ENCODE data around the gene SCAF11. TPM values are rescaled to one million over a fixed set of nuclear protein-coding genes. Genes with fewer than 3 reads are reported as not detected.

The SCAF11 gene
- polyA plus RNA-seq, 1 donor from 2014 or later = 20.4 TPM

- Histone ChIP-seq H4K20me1 (ENCODE audit: insufficient read depth) (no peaks in the 10 kb centered on the region), H3F3A (ENCODE audit: insufficient read depth, low read length, poor library complexity, severe bottlenecking) (no peaks in the 10 kb centered on the region), H3K9me2 (ENCODE audit: insufficient read depth, low read length) (no peaks in the 10 kb centered on the region), H3K79me2 (replicated peaks; ENCODE audit: insufficient read depth, low read length) (no peaks in the 10 kb centered on the region), H2AFZ (ENCODE audit: low read depth, low read length) (no peak overlapping the region), H3K9ac (ENCODE audit: low read length) (no peak overlapping the region), H3K4me2 (ENCODE audit: low read length) (no peak overlapping the region), H3K9me3 (ENCODE audit: low read length) (no peaks in the 10 kb centered on the region), H3K27me3 (ENCODE audit: insufficient read depth, low read depth, low read length) (no peaks in the 10 kb centered on the region), H3K4me3 (ENCODE audit: low read length) (no peak overlapping the region), H3K36me3 (ENCODE audit: insufficient read depth, low read length) (no peaks in the 10 kb centered on the region), H3K27ac (ENCODE audit: low read length) (no peak overlapping the region)
- TF ChIP-seq EZH2 (IDR thresholded peaks at IDR 0.05; ENCODE audit: borderline replicate concordance, insufficient read depth, low read length, poor library complexity, severe bottlenecking) (no peak), EP300 (conservative IDR thresholded peaks at IDR 0.05; ENCODE audit: poor library complexity, severe bottlenecking) (no peak), REST (IDR thresholded peaks at IDR 0.05; ENCODE audit: borderline replicate concordance) (no peak), MXI1 (conservative IDR thresholded peaks at IDR 0.05; ENCODE audit: poor library complexity, severe bottlenecking) (no peak), SMC3 (conservative IDR thresholded peaks at IDR 0.05; ENCODE audit: poor library complexity) (no peak), RAD21 (conservative IDR thresholded peaks at IDR 0.05) (no peak), CTCF (IDR thresholded peaks at IDR 0.05; ENCODE audit: poor library complexity, severe bottlenecking) (no peak), POLR2AphosphoS5 (IDR thresholded peaks at IDR 0.05) (no peak), TAF1 (IDR thresholded peaks at IDR 0.05; ENCODE audit: low read depth) (no peak)
These were observed 15.4 kb upstream of the SCAF11 start for GRCh38 chr12:46005823-46006222.

GRCh38 chr12:46005151-46005797, 14.9 kb upstream of the SCAF11 start:
- no peaks in the 10 kb centered on the region for H3K9me3 ChIP-seq (ENCODE audit: low read length)
- no peak for TF ChIP-seq RAD21 (conservative IDR thresholded peaks at IDR 0.05)
- TF ChIP-seq EP300 (conservative IDR thresholded peaks at IDR 0.05; ENCODE audit: poor library complexity, severe bottlenecking) = no peak
- TF ChIP-seq POLR2AphosphoS5 (IDR thresholded peaks at IDR 0.05) = no peak
- no peak for TF ChIP-seq TAF1 (IDR thresholded peaks at IDR 0.05; ENCODE audit: low read depth)
- no peak for TF ChIP-seq CTCF (IDR thresholded peaks at IDR 0.05; ENCODE audit: poor library complexity, severe bottlenecking)
- no peak for TF ChIP-seq MXI1 (conservative IDR thresholded peaks at IDR 0.05; ENCODE audit: poor library complexity, severe bottlenecking)
- TF ChIP-seq EZH2 (IDR thresholded peaks at IDR 0.05; ENCODE audit: borderline replicate concordance, insufficient read depth, low read length, poor library complexity, severe bottlenecking) = no peak
- no peak for TF ChIP-seq REST (IDR thresholded peaks at IDR 0.05; ENCODE audit: borderline replicate concordance)
- TF ChIP-seq SMC3 (conservative IDR thresholded peaks at IDR 0.05; ENCODE audit: poor library complexity) = no peak
- no peaks in the 10 kb centered on the region for H3K79me2 ChIP-seq (replicated peaks; ENCODE audit: insufficient read depth, low read length)
- H3F3A ChIP-seq (ENCODE audit: insufficient read depth, low read length, poor library complexity, severe bottlenecking) = no peaks in the 10 kb centered on the region
- no peaks in the 10 kb centered on the region for H3K27me3 ChIP-seq (ENCODE audit: insufficient read depth, low read depth, low read length)
- no peak overlapping the region for H3K4me2 ChIP-seq (ENCODE audit: low read length)
- H3K9ac ChIP-seq (ENCODE audit: low read length) = no peak overlapping the region
- H3K36me3 ChIP-seq (ENCODE audit: insufficient read depth, low read length) = no peaks in the 10 kb centered on the region
- no peak overlapping the region for H2AFZ ChIP-seq (ENCODE audit: low read depth, low read length)
- no peak overlapping the region for H3K4me3 ChIP-seq (ENCODE audit: low read length)
- H3K9me2 ChIP-seq (ENCODE audit: insufficient read depth, low read length) = no peaks in the 10 kb centered on the region
- H3K27ac ChIP-seq (ENCODE audit: low read length) = no peak overlapping the region
- no peaks in the 10 kb centered on the region for H4K20me1 ChIP-seq (ENCODE audit: insufficient read depth)

Data from neural cell (in vitro differentiated cells).